H1 (cell line): Measurements from ENCODE around the gene KIF1C. TPM values are rescaled to one million over a fixed set of nuclear protein-coding genes. Genes with fewer than 3 reads are reported as not detected.

Source experiments
- CBX5 ChIP-seq: fragments of 300-800, 300-1000 bp; sonication (generic); IDR thresholded peaks from 2 replicates; pipeline ENCODE4 v1.7.1; 2016; ENCODE audit warnings: antibody characterized with exemption, low read length, low read depth
- CHD1 ChIP-seq: IDR thresholded peaks from 2 replicates; pipeline ENCODE4 v1.6.1; 2012; ENCODE audit warnings: low read depth, low read length, improper control_type of control experiment
- CREB1 ChIP-seq: IDR thresholded peaks from 2 replicates; pipeline ENCODE4 v1.6.1; 2012; ENCODE audit warnings: inconsistent platforms
- CTCF ChIP-seq, 3 experiments: IDR thresholded peaks; 1 replicate in 2 of 3; 2 replicates in 1 of 3; pipeline versions ENCODE4 v1.5.1 to v1.6.1; 2011; ENCODE audit warnings: low read length in 3 of 3, mild to moderate bottlenecking in 3 of 3, inconsistent platforms in 2 of 3, low read depth in 1 of 3, moderate library complexity in 1 of 3; ENCODE audit not compliant: insufficient read depth in 1 of 3; ENCODE audit errors: control extremely low read depth in 1 of 3
- EP300 ChIP-seq, 2 experiments: IDR thresholded peaks; 1 replicate in 1 of 2; 2 replicates in 1 of 2; pipeline ENCODE4 v1.6.1; 2011 to 2012; ENCODE audit warnings: low read depth in 2 of 2, low read length in 2 of 2, mild to moderate bottlenecking in 2 of 2, borderline replicate concordance in 1 of 2, inconsistent platforms in 1 of 2, moderate library complexity in 1 of 2
- FOSL1 ChIP-seq: IDR thresholded peaks from 2 replicates; pipeline ENCODE4 v1.6.1; 2011; ENCODE audit warnings: mild to moderate bottlenecking, low read depth, low read length, moderate library complexity; ENCODE audit not compliant: insufficient read depth
- GTF2F1 ChIP-seq: IDR thresholded peaks from 2 replicates; pipeline ENCODE4 v1.6.1; 2012; ENCODE audit warnings: low read depth, low read length, improper control_type of control experiment, borderline replicate concordance
- HDAC6 ChIP-seq: IDR thresholded peaks from one replicate; pipeline ENCODE4 v1.7.1; 2012; ENCODE audit warnings: low read depth, mild to moderate bottlenecking, inconsistent platforms, low read length, moderate library complexity
- KDM4A ChIP-seq: IDR thresholded peaks from one replicate; pipeline ENCODE4 v1.7.1; 2012; ENCODE audit warnings: low read depth, mild to moderate bottlenecking, moderate library complexity, low read length, inconsistent platforms; ENCODE audit not compliant: severe bottlenecking
- MAFK ChIP-seq: IDR thresholded peaks from 2 replicates; pipeline ENCODE4 v1.6.1; 2012; ENCODE audit warnings: low read depth, mild to moderate bottlenecking, improper control_type of control experiment, low read length
- NANOG ChIP-seq: IDR thresholded peaks from 2 replicates; pipeline ENCODE4 v1.6.1; 2011; ENCODE audit warnings: low read length, low read depth, mild to moderate bottlenecking, inconsistent platforms; ENCODE audit not compliant: insufficient read depth, poor library complexity, severe bottlenecking
- POU5F1 ChIP-seq: IDR thresholded peaks from 2 replicates; pipeline ENCODE4 v1.6.1; 2011; ENCODE audit warnings: low read depth, mild to moderate bottlenecking, low read length, moderate library complexity
- RBBP5 ChIP-seq: IDR thresholded peaks from 2 replicates; pipeline ENCODE4 v1.7.1; 2012; ENCODE audit warnings: low read depth, mild to moderate bottlenecking, inconsistent platforms, low read length, moderate library complexity, borderline replicate concordance
- RFX5 ChIP-seq: IDR thresholded peaks from 2 replicates; pipeline ENCODE4 v1.6.1; 2011; ENCODE audit warnings: low read depth, low read length, improper control_type of control experiment, borderline replicate concordance
- SRF ChIP-seq: IDR thresholded peaks from 2 replicates; pipeline ENCODE4 v1.6.1; 2011; ENCODE audit warnings: mild to moderate bottlenecking, low read depth, low read length, moderate library complexity
- SUZ12 ChIP-seq: fragments of 200-600 bp; sonication (generic); IDR thresholded peaks from 2 replicates; pipeline ENCODE4 v1.6.1; 2012; ENCODE audit warnings: mild to moderate bottlenecking, inconsistent platforms, low read length, moderate library complexity, mixed read lengths
- TCF12 ChIP-seq: IDR thresholded peaks from 2 replicates; pipeline ENCODE4 v1.6.1; 2011; ENCODE audit warnings: low read depth, mild to moderate bottlenecking, low read length
- TEAD4 ChIP-seq: IDR thresholded peaks from 2 replicates; pipeline ENCODE4 v1.6.1; 2012; ENCODE audit warnings: low read depth, low read length, inconsistent platforms, mixed read lengths
- polyA plus RNA-seq, 7 experiments: library from polyadenylated mRNA; depleted of rRNA in 3 of 7; stranded (reverse) in 5 of 7; unstranded in 2 of 7; fragments of >200 nt in 5 of 7; fragments of 200-250 nt in 2 of 7; gene quantifications; 1 replicate in 5 of 7; 2 replicates in 1 of 7; 4 replicates in 1 of 7; pipeline versions ENCODE4 v1.2.1 to v1.2.3, GENCODE V29; 2011 to 2013; ENCODE audit warnings: missing spikeins in 2 of 7, mixed read lengths in 2 of 7
- total RNA-seq: library from RNA; stranded (reverse); fragmentation: NEBNext Ultra II Directional; extraction: Animal tissue kit (Norgen Biotek cat#: 25700); gene quantifications from 2 replicates; pipeline ENCODE4 v1.2.1, GENCODE V29; 2021
- TF ChIP-seq, protein P1 (sequence below): IDR thresholded peaks from 2 replicates; pipeline ENCODE4 v1.6.1; 2011; ENCODE audit warnings: low read length, improper control_type of control experiment

KIF1C gene
- total and polyA plus RNA-seq, 2 of the 8 experiments (the other 6 are each of a cell fraction or from before 2014, with no cell fraction given): 14.3 to 114 TPM

- TF ChIP-seq CTCF (IDR thresholded peaks at IDR 0.05; ENCODE audit: control extremely low read depth in 1 of 3, insufficient read depth in 1 of 3, low read depth in 1 of 3, low read length in 3 of 3) (peak; percentile 66 to 82 (median 72)), MAFK (no peak), TCF12 (no peak), SUZ12 (no peak), FOSL1 (no peak), CREB1 (no peak), HDAC6 (no peak), RFX5 (no peak), TEAD4 (no peak), SRF (no peak), NANOG (no peak), GTF2F1 (no peak), RBBP5 (peak; percentile 57; the same call in 1 of the 2 replicates), CBX5 (no peak), KDM4A (no peak), CHD1 (no peak), EP300 (IDR thresholded peaks at IDR 0.05; ENCODE audit: borderline replicate concordance in 1 of 2, low read depth in 2 of 2, low read length in 2 of 2) (no peak), POU5F1 (no peak)
- TF ChIP-seq, protein P1, sequence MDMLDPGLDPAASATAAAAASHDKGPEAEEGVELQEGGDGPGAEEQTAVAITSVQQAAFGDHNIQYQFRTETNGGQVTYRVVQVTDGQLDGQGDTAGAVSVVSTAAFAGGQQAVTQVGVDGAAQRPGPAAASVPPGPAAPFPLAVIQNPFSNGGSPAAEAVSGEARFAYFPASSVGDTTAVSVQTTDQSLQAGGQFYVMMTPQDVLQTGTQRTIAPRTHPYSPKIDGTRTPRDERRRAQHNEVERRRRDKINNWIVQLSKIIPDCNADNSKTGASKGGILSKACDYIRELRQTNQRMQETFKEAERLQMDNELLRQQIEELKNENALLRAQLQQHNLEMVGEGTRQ: no peak
These were observed 33.8 kb downstream of the KIF1C start (continued) for GRCh38 chr17:5031365-5032082.
